Testis (tissue), 2 donors: Measurements from ENCODE around the gene SFXN2.

Experiments
- CTCF ChIP-seq, 3 experiments: fragments of 450-650 bp in 2 of 3; fragments of 200-600 bp in 1 of 3; sonication (generic) in 1 of 3; IDR thresholded peaks; one replicate each; pipeline ENCODE4 v1.5.1; 2016 to 2019; ENCODE audit warnings: antibody characterized with exemption in 3 of 3, mild to moderate bottlenecking in 2 of 3, moderate library complexity in 1 of 3
- POLR2A ChIP-seq: fragments of 450-650 bp; IDR thresholded peaks from one replicate; pipeline ENCODE4 v1.6.1; 2017; ENCODE audit warnings: antibody characterized with exemption, mild to moderate bottlenecking, moderate library complexity

GRCh38 chr10:102668326-102669107 is 45.9 kb upstream of the SFXN2 start:
- TF ChIP-seq CTCF (IDR thresholded peaks at IDR 0.05) (no peak), POLR2A (no peak)
